BE2C (cell line): Measurements from ENCODE around the gene STAT5B.

Source experiments
- DNase-seq: peaks from one replicate; pipeline ENCODE4 v3.0.0-alpha.2; 2020
- H3K27me3 ChIP-seq: fragments of 250-450 bp; sonication (Bioruptor Pico); 2 replicates; pipeline ENCODE4 v1.5.1; 2020; ENCODE audit warnings: mild to moderate bottlenecking
- H3K36me3 ChIP-seq: fragments of 250-450 bp; sonication (Bioruptor Pico); 2 replicates; pipeline ENCODE4 v1.5.1; 2020; ENCODE audit warnings: mild to moderate bottlenecking
- H3K4me1 ChIP-seq: fragments of 250-450 bp; sonication (Bioruptor Pico); 2 replicates; pipeline ENCODE4 v1.5.1; 2020
- H3K4me3 ChIP-seq: 2 replicates; pipeline ENCODE4 v1.5.1; 2011; ENCODE audit warnings: low read depth, low read length
- H3K9me3 ChIP-seq: fragments of 250-450 bp; sonication (Bioruptor Pico); 2 replicates; pipeline ENCODE4 v1.5.1; 2020
- CTCF ChIP-seq: IDR thresholded peaks from 2 replicates; pipeline ENCODE4 v1.5.1; 2012; ENCODE audit warnings: mild to moderate bottlenecking, low read depth, low read length

The STAT5B gene

DNA sequence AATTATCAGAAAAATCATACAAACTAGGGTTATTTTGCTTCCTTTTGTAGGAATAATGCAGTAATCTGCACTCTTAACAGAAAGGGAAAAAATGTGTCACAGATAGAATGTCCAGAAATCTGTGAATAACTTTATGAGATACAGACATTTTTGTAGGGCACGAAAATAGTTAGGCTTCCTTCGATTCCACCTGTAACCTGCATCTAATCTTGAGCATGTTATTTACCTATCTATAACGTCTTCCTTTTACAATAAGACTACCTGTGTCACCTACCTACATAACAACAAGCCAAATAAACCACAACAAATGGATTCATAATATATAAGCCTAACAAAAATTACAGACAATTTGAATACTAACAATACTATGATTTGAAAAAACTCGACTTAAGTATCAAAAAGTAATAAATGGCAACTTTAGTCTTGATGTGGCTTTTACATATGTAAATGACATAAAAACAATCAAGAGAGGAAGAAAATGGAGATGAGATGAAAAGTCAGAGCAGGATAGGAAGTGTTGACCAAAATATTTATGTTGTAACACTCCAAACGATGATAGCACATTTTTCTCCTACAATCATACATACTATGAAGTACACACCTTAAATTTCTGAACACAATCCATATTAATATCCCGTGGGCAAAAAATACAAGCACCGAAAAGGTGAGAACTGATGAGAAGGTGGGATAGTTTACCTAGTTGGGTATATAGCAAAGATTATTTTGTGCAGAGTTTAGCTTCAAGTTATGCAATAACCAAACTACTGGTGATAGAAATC, 2.5 kb downstream of the STAT5B start:
- Histone ChIP-seq H3K4me3 (no peak overlapping the region), H3K36me3 (no peaks in the 10 kb centered on the region), H3K27me3 (no peaks in the 10 kb centered on the region), H3K9me3 (no peaks in the 10 kb centered on the region), H3K4me1 (peaks cover 3% of the 10 kb centered on the region)
- TF ChIP-seq CTCF: no peak
- no peak for DNase-seq

- no peaks in the 10 kb centered on the region for H3K27me3 ChIP-seq
- no peaks in the 10 kb centered on the region for H3K9me3 ChIP-seq
- DNase-seq: no peak
- no peaks in the 10 kb centered on the region for H3K36me3 ChIP-seq
- peaks cover 3% of the 10 kb centered on the region for H3K4me1 ChIP-seq
- H3K4me3 ChIP-seq: no peak overlapping the region
- no peak for TF ChIP-seq CTCF
These were observed 3.9 kb downstream of the STAT5B start for GRCh38 chr17:42272162-42272907.

- Histone ChIP-seq H3K4me3 (no peak overlapping the region), H3K27me3 (no peaks in the 10 kb centered on the region), H3K4me1 (no peaks in the 10 kb centered on the region; the same call in 1 of the 2 replicates), H3K36me3 (no peaks in the 10 kb centered on the region), H3K9me3 (no peaks in the 10 kb centered on the region)
- TF ChIP-seq CTCF: no peak
- DNase-seq: no peak
These were observed 4.5 kb downstream of the STAT5B start for GRCh38 chr17:42271779-42272035.

GRCh38 chr17:42271006-42271778, 5.0 kb downstream of the STAT5B start:
- no peaks in the 10 kb centered on the region for H3K27me3 ChIP-seq
- no peaks in the 10 kb centered on the region for H3K36me3 ChIP-seq
- no peak for TF ChIP-seq CTCF
- no peaks in the 10 kb centered on the region for H3K9me3 ChIP-seq
- H3K4me1 ChIP-seq: no peaks in the 10 kb centered on the region; the same call in 1 of the 2 replicates
- H3K4me3 ChIP-seq: no peak overlapping the region
- DNase-seq: no peak

DNA sequence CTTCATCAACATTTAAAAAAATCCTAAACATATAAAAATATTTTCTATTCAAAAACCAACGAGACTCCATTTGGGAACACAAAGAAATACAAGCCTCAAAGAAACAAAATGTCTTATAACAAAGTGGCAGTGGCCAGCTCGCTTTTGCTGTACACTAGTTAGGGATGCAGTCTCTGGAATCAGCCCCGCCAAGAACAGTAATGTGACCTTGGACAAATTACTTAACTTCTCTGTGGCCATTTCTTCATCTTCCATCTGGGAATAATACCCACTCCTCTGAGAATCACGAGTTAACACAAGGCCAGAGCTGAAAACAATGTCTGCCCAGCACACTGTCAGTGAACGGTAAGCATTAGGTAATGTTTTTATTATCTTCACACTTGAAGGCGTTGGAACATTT, 5.6 kb downstream of the STAT5B start:
- no peak for DNase-seq
- no peak for TF ChIP-seq CTCF

More for the DNA sequence above, 5.6 kb downstream of the STAT5B start:
- Histone ChIP-seq H3K27me3 (no peaks in the 10 kb centered on the region), H3K9me3 (no peaks in the 10 kb centered on the region), H3K4me1 (no peaks in the 10 kb centered on the region; the same call in 1 of the 2 replicates), H3K4me3 (no peak overlapping the region), H3K36me3 (no peaks in the 10 kb centered on the region)
